Measurements from ENCODE around the gene SYNPO2.

GRCh38 chr4:119081943-119082342, 193.3 kb downstream of the SYNPO2 start:
- TF ChIP-seq POLR2A (IDR thresholded peaks at IDR 0.05; ENCODE audit: insufficient read depth in 1 of 2, low read depth in 2 of 2, low read length in 2 of 2) (no peak), SMAD9 (CRISPR knock-in tag; IDR thresholded peaks at IDR 0.05) (no peak), MYNN (CRISPR knock-in tag; IDR thresholded peaks at IDR 0.05; ENCODE audit: low read depth) (no peak), ZNF766 (CRISPR knock-in tag; IDR thresholded peaks at IDR 0.05; ENCODE audit: borderline replicate concordance) (no peak), KDM1A (CRISPR knock-in tag; IDR thresholded peaks at IDR 0.05) (no peak), CTCF (CRISPR knock-in tag; IDR thresholded peaks at IDR 0.05) (no peak)

All from HepG2 (cell line).